Keratinocyte (primary cell): ENCODE measurements around the gene SLC25A21. TPM values are rescaled to one million over a fixed set of nuclear protein-coding genes. Genes with fewer than 3 reads are reported as not detected.

ENCODE experiments used
- DNase-seq: peaks from one replicate; pipeline ENCODE4 v3.0.0-alpha.2; 2011; ENCODE audit warnings: low read depth, missing footprints, low spot score
- FAIRE-seq: peaks from 2 replicates; lab custom pipeline; 2011; peaks lifted over from hg19 to GRCh38; lab: Jason Lieb, UNC
- H2AFZ ChIP-seq: 2 replicates; pipeline ENCODE4 v1.6.0; 2012; ENCODE audit warnings: low read length, control low read depth, inconsistent platforms; ENCODE audit not compliant: control insufficient read depth
- H3K27ac ChIP-seq: 2 replicates; pipeline ENCODE4 v1.5.1; 2011; ENCODE audit warnings: low read length; ENCODE audit not compliant: control insufficient read depth, insufficient read depth
- H3K27me3 ChIP-seq: 3 replicates; pipeline ENCODE4 v1.6.0; 2011; ENCODE audit warnings: low read length; ENCODE audit not compliant: control insufficient read depth, insufficient read depth; ENCODE audit errors: extremely low read depth
- H3K36me3 ChIP-seq, 2 experiments: 2 replicates in 1 of 2; 3 replicates in 1 of 2; pipeline ENCODE4 v1.5.1; 2011; ENCODE audit warnings: low read length in 2 of 2, mild to moderate bottlenecking in 1 of 2; ENCODE audit not compliant: control insufficient read depth in 2 of 2, insufficient read depth in 2 of 2; ENCODE audit errors: extremely low read depth in 1 of 2
- H3K4me1 ChIP-seq: 3 replicates; pipeline ENCODE4 v1.5.1; 2011; ENCODE audit warnings: low read length; ENCODE audit not compliant: control insufficient read depth, insufficient read depth; ENCODE audit errors: extremely low read depth
- H3K4me2 ChIP-seq: 3 replicates; pipeline ENCODE4 v1.6.0; 2011; ENCODE audit warnings: low read depth, low read length; ENCODE audit not compliant: control insufficient read depth, insufficient read depth; ENCODE audit errors: extremely low read depth
- H3K4me3 ChIP-seq, 3 experiments: fragments of 200-600 bp in 1 of 3; sonication (generic) in 1 of 3; 2 replicates in 2 of 3; 3 replicates in 1 of 3; pipeline ENCODE4 v1.5.1; 2011 to 2016; ENCODE audit warnings: low read length in 3 of 3, mild to moderate bottlenecking in 3 of 3, control low read depth in 2 of 3, inconsistent platforms in 1 of 3, low read depth in 1 of 3, mixed read lengths in 1 of 3, mixed run types in 1 of 3, moderate library complexity in 1 of 3; ENCODE audit not compliant: control insufficient read depth in 2 of 3, insufficient read depth in 2 of 3; ENCODE audit errors: extremely low read depth in 1 of 3
- H3K79me2 ChIP-seq: 2 replicates; pipeline ENCODE4 v1.6.0; 2012; ENCODE audit warnings: low read length; ENCODE audit not compliant: control insufficient read depth, insufficient read depth
- H3K9ac ChIP-seq: 3 replicates; pipeline ENCODE4 v1.6.0; 2011; ENCODE audit warnings: low read length; ENCODE audit not compliant: control insufficient read depth, insufficient read depth; ENCODE audit errors: extremely low read depth
- H3K9me1 ChIP-seq: 3 replicates; pipeline ENCODE4 v1.6.0; 2011; ENCODE audit warnings: low read length; ENCODE audit not compliant: control insufficient read depth, insufficient read depth; ENCODE audit errors: extremely low read depth
- H3K9me3 ChIP-seq: 2 replicates; pipeline ENCODE4 v1.5.1; 2012; ENCODE audit warnings: low read depth, low read length; ENCODE audit not compliant: control insufficient read depth
- H4K20me1 ChIP-seq: 3 replicates; pipeline ENCODE4 v1.6.0; 2011; ENCODE audit warnings: low read length; ENCODE audit not compliant: control insufficient read depth, insufficient read depth; ENCODE audit errors: extremely low read depth
- CTCF ChIP-seq, 3 experiments: IDR thresholded peaks in 1 of 3; conservative IDR thresholded peaks in 1 of 3; optimal IDR thresholded peaks in 1 of 3; 2 replicates in 2 of 3; 3 replicates in 1 of 3; pipeline versions ENCODE3 to v1.5.1; 2011; ENCODE audit warnings: low read length in 3 of 3, mild to moderate bottlenecking in 3 of 3, moderate library complexity in 2 of 3, control low read depth in 1 of 3, inconsistent platforms in 1 of 3; ENCODE audit not compliant: insufficient read depth in 2 of 3; ENCODE audit errors: extremely low read depth in 1 of 3
- EZH2 ChIP-seq: IDR thresholded peaks from one replicate; pipeline ENCODE4 v1.6.1; 2012; ENCODE audit warnings: inconsistent platforms, mild to moderate bottlenecking, low read length, moderate library complexity
- dilution Hi-C: fragments of 300-500 bp; cut with MboI; formaldehyde crosslinking; loops from one replicate; pipeline ENCODE4 v1.7.0; 2020; ENCODE audit warnings: low sequenced_read_pairs; ENCODE audit not compliant: extremely low pct_ligation_motif_present
- polyA plus RNA-seq, 5 experiments: library from polyadenylated mRNA; depleted of rRNA in 3 of 5; stranded (reverse) in 3 of 5; stranded (forward) in 1 of 5; unstranded in 1 of 5; fragments of >200 nt; gene quantifications; 1 replicate in 1 of 5; 2 replicates in 3 of 5; 3 replicates in 1 of 5; pipeline versions ENCODE4 v1.2.1 to v1.2.3, GENCODE V29; 2011 to 2012; ENCODE audit warnings: missing spikeins in 2 of 5, low read depth in 1 of 5, low replicate concordance in 1 of 5

SLC25A21 gene
- polyA plus RNA-seq, 1 donor (not counting 4 experiments of a cell fraction or from before 2014, with no cell fraction given): 0.66 TPM

DNA sequence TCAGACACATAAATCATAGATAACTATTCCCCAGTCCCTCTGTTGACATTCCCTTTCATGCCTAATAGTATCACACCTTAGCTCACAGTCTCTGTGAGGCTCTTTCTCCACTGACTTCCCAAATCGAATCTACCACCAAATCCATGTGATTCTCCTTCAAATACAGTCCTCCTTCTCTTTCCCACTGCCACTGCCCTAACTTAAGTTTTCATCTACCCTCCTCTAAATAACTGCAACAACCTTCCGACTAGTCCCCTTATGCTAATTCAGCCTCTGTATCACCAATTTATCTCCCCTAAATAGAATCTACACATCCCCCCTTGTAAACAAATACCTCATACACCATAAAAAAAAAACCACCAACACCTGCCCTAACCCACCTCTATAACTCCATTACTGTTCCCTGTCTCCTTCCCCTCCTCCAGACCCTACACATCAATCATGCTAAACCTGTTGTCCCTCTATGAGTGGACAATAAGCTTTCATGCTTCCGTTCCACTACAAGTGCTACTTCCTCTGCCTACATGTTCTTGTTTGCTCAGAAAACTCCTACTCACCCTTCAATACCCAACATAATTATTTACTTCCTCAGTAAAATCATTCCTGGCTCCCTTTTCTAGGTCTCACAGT, 39.0 kb downstream of the SLC25A21 start:
- TF ChIP-seq CTCF (optimal IDR thresholded peaks at IDR 0.05 in 1 of 3, IDR thresholded peaks at IDR 0.05 in 1 of 3, conservative IDR thresholded peaks at IDR 0.05 in 1 of 3; ENCODE audit: extremely low read depth in 1 of 3, insufficient read depth in 2 of 3, low read length in 3 of 3) (no peak), EZH2 (no peak)
- no peak overlapping the region for H3K4me3 ChIP-seq
- dilution Hi-C loops: no loop called here
- no peak overlapping the region for H3K9ac ChIP-seq
- H3K27ac ChIP-seq: no peak overlapping the region
- FAIRE-seq (no peak), DNase-seq (no peak)
- no peaks in the 10 kb centered on the region for H4K20me1 ChIP-seq
- no peak overlapping the region for H3K4me2 ChIP-seq
- no peaks in the 10 kb centered on the region for H3K79me2 ChIP-seq
- H3K9me1 ChIP-seq: no peaks in the 10 kb centered on the region
- H2AFZ ChIP-seq: no peak overlapping the region
- H3K4me1 ChIP-seq: no peaks in the 10 kb centered on the region
- no peaks in the 10 kb centered on the region for H3K27me3 ChIP-seq
- no peaks in the 10 kb centered on the region for H3K9me3 ChIP-seq
- no peaks in the 10 kb centered on the region for H3K36me3 ChIP-seq

GRCh38 chr14:37131205-37131604, 41.2 kb downstream of the SLC25A21 start:
- Histone ChIP-seq H3K9me1 (no peaks in the 10 kb centered on the region), H3K9me3 (no peaks in the 10 kb centered on the region), H3K79me2 (no peaks in the 10 kb centered on the region), H3K9ac (no peak overlapping the region), H3K4me2 (no peak overlapping the region), H3K4me3 (no peak overlapping the region), H3K27me3 (no peaks in the 10 kb centered on the region), H2AFZ (no peak overlapping the region), H3K36me3 (no peaks in the 10 kb centered on the region), H3K27ac (no peak overlapping the region), H4K20me1 (no peaks in the 10 kb centered on the region), H3K4me1 (no peaks in the 10 kb centered on the region)
- TF ChIP-seq EZH2 (no peak), CTCF (optimal IDR thresholded peaks at IDR 0.05 in 1 of 3, IDR thresholded peaks at IDR 0.05 in 1 of 3, conservative IDR thresholded peaks at IDR 0.05 in 1 of 3; ENCODE audit: extremely low read depth in 1 of 3, insufficient read depth in 2 of 3, low read length in 3 of 3) (no peak)
- dilution Hi-C loops: no loop called here
- DNase-seq (no peak), FAIRE-seq (no peak)
